Lower leg skin (tissue), 4 donors: ENCODE measurements around the gene PPP1R13B. TPM values are rescaled to one million over a fixed set of nuclear protein-coding genes. Genes with fewer than 3 reads are reported as not detected.

ENCODE experiments used
- DNase-seq, 2 donors: peaks; one replicate each; pipeline ENCODE4 v3.0.0-alpha.2; 2019; ENCODE audit warnings: low spot score in 2 of 2
- H3K4me3 ChIP-seq: fragments of 200-600 bp; sonication (generic); 2 replicates; pipeline ENCODE4 v1.5.1; 2017; ENCODE audit warnings: mild to moderate bottlenecking, low read depth; ENCODE audit not compliant: poor library complexity, severe bottlenecking
- POLR2A ChIP-seq, 2 donors: fragments of 450-650 bp; IDR thresholded peaks; one replicate each; pipeline ENCODE4 v1.6.1; 2016 to 2017; ENCODE audit warnings: antibody characterized with exemption in 2 of 2, mild to moderate bottlenecking in 1 of 2, moderate library complexity in 1 of 2
- WGBS, 2 donors: methylation state at CpG; one replicate each; pipeline ENCODE4 v1.1.5; 2018; 5-methylcytosine and 5-hydroxymethylcytosine counted together
- intact Hi-C: fragments of 100-400 bp; cut with DNase I; formaldehyde crosslinking; loops from one replicate; pipeline ENCODE4 v1.15.0; 2023; ENCODE audit warnings: low total_unique reads
- total RNA-seq, 4 donors: library from RNA; depleted of rRNA; stranded (reverse); fragments of >200 nt; gene quantifications; one replicate each; pipeline ENCODE4 v1.1.0, GENCODE V29; 2016
- TF ChIP-seq, protein P1 (sequence below), 3 donors: fragments of 450-650 bp; IDR thresholded peaks; one replicate each; pipeline ENCODE4 v1.5.1; 2016; ENCODE audit warnings: antibody characterized with exemption in 3 of 3, mild to moderate bottlenecking in 3 of 3, moderate library complexity in 2 of 3

PPP1R13B gene
- total RNA-seq, 4 donors from 2014 or later, result 28.9 to 55.8 (median 41.5) TPM

GRCh38 chr14:103687712-103688111 is 159.7 kb downstream of the PPP1R13B start:
- no peak for TF ChIP-seq POLR2A (IDR thresholded peaks at IDR 0.05)
- TF ChIP-seq, protein P1, sequence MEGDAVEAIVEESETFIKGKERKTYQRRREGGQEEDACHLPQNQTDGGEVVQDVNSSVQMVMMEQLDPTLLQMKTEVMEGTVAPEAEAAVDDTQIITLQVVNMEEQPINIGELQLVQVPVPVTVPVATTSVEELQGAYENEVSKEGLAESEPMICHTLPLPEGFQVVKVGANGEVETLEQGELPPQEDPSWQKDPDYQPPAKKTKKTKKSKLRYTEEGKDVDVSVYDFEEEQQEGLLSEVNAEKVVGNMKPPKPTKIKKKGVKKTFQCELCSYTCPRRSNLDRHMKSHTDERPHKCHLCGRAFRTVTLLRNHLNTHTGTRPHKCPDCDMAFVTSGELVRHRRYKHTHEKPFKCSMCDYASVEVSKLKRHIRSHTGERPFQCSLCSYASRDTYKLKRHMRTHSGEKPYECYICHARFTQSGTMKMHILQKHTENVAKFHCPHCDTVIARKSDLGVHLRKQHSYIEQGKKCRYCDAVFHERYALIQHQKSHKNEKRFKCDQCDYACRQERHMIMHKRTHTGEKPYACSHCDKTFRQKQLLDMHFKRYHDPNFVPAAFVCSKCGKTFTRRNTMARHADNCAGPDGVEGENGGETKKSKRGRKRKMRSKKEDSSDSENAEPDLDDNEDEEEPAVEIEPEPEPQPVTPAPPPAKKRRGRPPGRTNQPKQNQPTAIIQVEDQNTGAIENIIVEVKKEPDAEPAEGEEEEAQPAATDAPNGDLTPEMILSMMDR (IDR thresholded peaks at IDR 0.05), result no peak
- no peak overlapping the region for H3K4me3 ChIP-seq
- intact Hi-C loops, result no loop called here
- DNase-seq, result no peak
- 95 to 96% methylated on average over 4 of the region's 4 CpGs for WGBS, 2 donors

GRCh38 chr14:103686831-103687485 is 160.4 kb downstream of the PPP1R13B start:
- WGBS, 2 donors, result 76 to 78% methylated on average over 19 of the region's 19 CpGs
- H3K4me3 ChIP-seq, result no peak overlapping the region
- TF ChIP-seq, protein P1 (IDR thresholded peaks at IDR 0.05), result no peak
- TF ChIP-seq POLR2A (IDR thresholded peaks at IDR 0.05), result no peak
- DNase-seq, result no peak
- intact Hi-C loops, result no loop called here

DNA sequence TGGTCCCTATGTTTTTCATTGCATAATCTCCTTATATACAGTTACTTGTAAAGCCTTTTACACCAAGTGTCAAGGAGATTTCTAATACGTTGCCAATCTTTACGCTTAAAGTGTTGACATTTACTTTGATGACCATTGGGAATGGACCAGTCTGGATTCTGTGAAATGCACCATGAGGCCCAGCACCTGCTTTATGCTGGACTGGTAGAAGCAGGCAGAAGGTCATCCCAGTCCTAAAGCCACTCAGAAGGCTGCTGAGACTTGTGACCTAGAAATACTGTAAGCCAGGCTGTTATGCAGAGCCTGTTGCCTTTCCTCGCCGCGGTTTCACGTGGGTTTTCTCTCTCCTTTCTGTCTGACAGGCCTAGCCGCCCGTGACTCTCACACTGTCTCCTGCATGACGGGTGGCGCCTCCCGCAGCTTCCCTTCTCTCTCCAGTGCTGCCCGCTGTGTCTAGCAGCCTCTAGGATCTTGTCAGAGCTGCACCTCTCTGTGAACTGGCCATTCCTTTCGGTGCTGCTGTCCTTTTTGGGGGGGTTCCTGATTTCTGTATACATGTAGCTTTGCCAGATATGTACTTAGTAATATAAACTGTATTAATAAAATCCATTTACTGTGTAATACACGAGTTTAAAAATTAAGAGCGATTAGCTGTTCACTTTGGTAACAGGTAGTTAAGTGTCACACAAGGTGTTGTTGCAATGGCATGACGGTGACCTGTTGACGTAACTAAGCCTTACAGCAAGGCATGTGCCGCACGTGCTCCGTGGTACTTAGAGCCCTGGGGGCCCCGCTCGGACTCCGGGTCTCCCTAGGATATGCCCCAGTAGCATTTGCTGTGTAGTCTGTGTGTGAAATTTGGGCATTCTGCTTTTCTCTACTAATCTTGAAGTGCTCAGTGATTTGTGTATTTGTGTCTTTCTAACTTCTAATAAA is 161.8 kb downstream of the PPP1R13B start:
- WGBS, 2 donors, result 87 to 92% methylated on average over 23 of the region's 23 CpGs
- intact Hi-C loops, result no loop called here
- DNase-seq, result no peak
- no peak overlapping the region for H3K4me3 ChIP-seq
- TF ChIP-seq POLR2A (IDR thresholded peaks at IDR 0.05), result no peak
- TF ChIP-seq, protein P1 (IDR thresholded peaks at IDR 0.05), result no peak

DNA sequence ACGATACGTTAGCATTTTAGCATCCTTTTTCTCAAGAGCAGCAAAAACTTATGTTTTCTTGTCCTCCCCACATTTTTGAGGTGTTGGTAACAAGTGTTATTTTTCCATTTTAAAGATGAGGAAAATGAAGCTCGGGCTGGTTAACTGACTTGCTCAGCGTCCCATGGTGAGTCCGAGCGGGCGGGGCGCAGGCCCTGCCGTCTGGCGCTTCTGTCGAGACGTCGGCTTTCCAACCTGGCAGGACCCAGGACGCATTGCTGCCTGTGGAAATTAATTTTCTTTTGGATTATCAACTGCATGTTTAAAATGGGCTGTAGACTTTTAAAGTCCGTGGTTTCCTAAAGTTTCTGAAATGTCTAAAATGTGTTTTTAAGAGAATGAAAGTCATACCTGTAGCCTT is 162.5 kb downstream of the PPP1R13B start:
- intact Hi-C loops, result no loop called here
- H3K4me3 ChIP-seq, result no peak overlapping the region
- DNase-seq, result no peak
- TF ChIP-seq, protein P1 (IDR thresholded peaks at IDR 0.05), result no peak
- TF ChIP-seq POLR2A (IDR thresholded peaks at IDR 0.05), result no peak
- WGBS, 2 donors, result 87 to 88% methylated on average over 15 of the region's 15 CpGs

DNA sequence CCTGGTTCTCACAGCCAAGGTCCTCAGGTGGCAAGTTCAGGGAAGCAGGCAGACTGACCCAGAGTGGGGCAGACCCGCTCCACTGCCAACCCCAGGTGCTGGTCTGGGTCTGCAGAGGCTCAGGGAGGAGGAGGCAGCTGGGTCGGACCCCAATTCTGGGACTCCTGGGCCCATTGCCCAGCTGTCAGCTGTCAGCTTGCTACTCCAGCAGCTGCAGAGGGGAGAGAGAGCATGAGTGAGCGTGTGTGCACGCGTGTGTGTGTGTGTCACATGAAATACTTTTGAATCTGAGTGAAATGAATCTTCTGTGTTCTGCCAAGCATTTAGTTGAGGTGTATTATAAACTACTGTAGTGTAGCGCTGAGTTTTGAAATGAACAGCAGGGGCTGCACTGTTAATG is 162.9 kb downstream of the PPP1R13B start:
- DNase-seq, result no peak
- 86 to 98% methylated on average over 5 to 6 of the region's 6 CpGs for whole genome bisulfite sequencing, 2 donors
- intact Hi-C loops, result no loop called here
- TF ChIP-seq, protein P1 (IDR thresholded peaks at IDR 0.05), result no peak
- no peak for TF ChIP-seq POLR2A (IDR thresholded peaks at IDR 0.05)
- H3K4me3 ChIP-seq, result no peak overlapping the region

Other genes starting within 250 kb of the PPP1R13B start
- 100 to 1,000 TPM; 214 to 500 (median 268) TPM for gene KLC1, start 218.4 kb downstream of the PPP1R13B start, total RNA-seq
- 10 to 100 TPM in 3 of 4 donors, 1 to 10 TPM in 1; 9.5 to 14.7 (median 12.3) TPM for gene XRCC3, start 132.1 kb downstream of the PPP1R13B start, total RNA-seq
- gene ZFYVE21, start 131.8 kb downstream of the PPP1R13B start, total RNA-seq, result 100 to 1,000 TPM; 133 to 269 (median 154) TPM
- gene TDRD9, start 80.9 kb upstream of the PPP1R13B start, total RNA-seq, result under 1 TPM; 0.15 to 0.49 (median 0.16) TPM
- gene RD3L, start 95.0 kb upstream of the PPP1R13B start, total RNA-seq, result not detected
- gene ASPG, start 238.1 kb upstream of the PPP1R13B start, total RNA-seq, result 10 to 100 TPM; 12.1 to 56.6 (median 25.4) TPM